Testis (tissue), 5 donors: ENCODE results near the gene OSGEP. TPM values are rescaled to one million over a fixed set of nuclear protein-coding genes. Genes with fewer than 3 reads are reported as not detected.

ENCODE experiments used
- DNase-seq: peaks from one replicate; pipeline ENCODE4 v3.0.0-alpha.2; 2019
- H3K27ac ChIP-seq, 2 donors: fragments of 200-600 bp; sonication (generic); one replicate each; pipeline ENCODE4 v1.5.1; 2019
- H3K27me3 ChIP-seq: fragments of 200-600 bp; sonication (generic); one replicate; pipeline ENCODE4 v1.5.1; 2019
- H3K36me3 ChIP-seq: fragments of 200-600 bp; sonication (generic); one replicate; pipeline ENCODE4 v1.5.1; 2017; ENCODE audit warnings: low read depth; ENCODE audit errors: missing control alignments
- H3K4me1 ChIP-seq: fragments of 200-600 bp; sonication (generic); one replicate; pipeline ENCODE4 v1.5.1; 2019
- H3K4me3 ChIP-seq, 2 donors: fragments of 200-600 bp; sonication (generic); one replicate each; pipeline ENCODE4 v1.5.1; 2017 to 2019
- H3K9me3 ChIP-seq: fragments of 200-600 bp; sonication (generic); one replicate; pipeline ENCODE4 v1.5.1; 2017
- CTCF ChIP-seq, 3 experiments: fragments of 450-650 bp in 2 of 3; fragments of 200-600 bp in 1 of 3; sonication (generic) in 1 of 3; IDR thresholded peaks; one replicate each; pipeline ENCODE4 v1.5.1; 2016 to 2019; ENCODE audit warnings: antibody characterized with exemption in 3 of 3, mild to moderate bottlenecking in 2 of 3, moderate library complexity in 1 of 3
- POLR2A ChIP-seq: fragments of 450-650 bp; IDR thresholded peaks from one replicate; pipeline ENCODE4 v1.6.1; 2017; ENCODE audit warnings: antibody characterized with exemption, mild to moderate bottlenecking, moderate library complexity
- WGBS, 2 donors: methylation state at CpG; one replicate each; pipeline ENCODE4 v1.1.5; 2018; 5-methylcytosine and 5-hydroxymethylcytosine counted together
- intact Hi-C: fragments of 100-400 bp; cut with DNase I; formaldehyde crosslinking; loops from one replicate; pipeline ENCODE4 v1.15.1; 2023; ENCODE audit warnings: low total_unique reads
- long read RNA-seq, 2 donors: transcript quantifications; one replicate each; lab custom pipeline, GENCODE V29; 2026
- polyA plus RNA-seq: library from polyadenylated mRNA; stranded (reverse); fragments of 350-450 nt; fragmentation: Illumina TruSeq; extraction: RNeasy Lipid Tissue Mini Kit (QIAGEN cat#74804); gene quantifications from one replicate; pipeline ENCODE4 v1.2.3, GENCODE V29; 2014; ENCODE audit warnings: low read depth, low replicate concordance; ENCODE audit not compliant: insufficient read depth
- total RNA-seq, 2 donors: library from RNA; depleted of rRNA; stranded (reverse); fragments of >200 nt; gene quantifications; one replicate each; pipeline ENCODE4 v1.2.3, GENCODE V29; 2016

The OSGEP gene
- total RNA-seq, result 10 to 100 TPM; 47.2 to 58.8 TPM
- polyA plus RNA-seq, result 19.9 TPM
- long read RNA-seq, donor 1, transcript OSGEP-201 (11 exons, 2,002 nt), result major isoform, 8 of 425 reads
- long read RNA-seq, donor 1, partial matches to known transcripts, result 258 of 425 reads
- long read RNA-seq, donor 1, other reads (novel, unspliced or antisense), result 153 of 425 reads
- long read RNA-seq, donor 2, transcript OSGEP-201 (11 exons, 2,002 nt), result major isoform, 10 of 12 reads
- long read RNA-seq, donor 2, partial matches to known transcripts, result 0 of 12 reads
- long read RNA-seq, donor 2, other reads (novel, unspliced or antisense), result 0 of 12 reads

DNA sequence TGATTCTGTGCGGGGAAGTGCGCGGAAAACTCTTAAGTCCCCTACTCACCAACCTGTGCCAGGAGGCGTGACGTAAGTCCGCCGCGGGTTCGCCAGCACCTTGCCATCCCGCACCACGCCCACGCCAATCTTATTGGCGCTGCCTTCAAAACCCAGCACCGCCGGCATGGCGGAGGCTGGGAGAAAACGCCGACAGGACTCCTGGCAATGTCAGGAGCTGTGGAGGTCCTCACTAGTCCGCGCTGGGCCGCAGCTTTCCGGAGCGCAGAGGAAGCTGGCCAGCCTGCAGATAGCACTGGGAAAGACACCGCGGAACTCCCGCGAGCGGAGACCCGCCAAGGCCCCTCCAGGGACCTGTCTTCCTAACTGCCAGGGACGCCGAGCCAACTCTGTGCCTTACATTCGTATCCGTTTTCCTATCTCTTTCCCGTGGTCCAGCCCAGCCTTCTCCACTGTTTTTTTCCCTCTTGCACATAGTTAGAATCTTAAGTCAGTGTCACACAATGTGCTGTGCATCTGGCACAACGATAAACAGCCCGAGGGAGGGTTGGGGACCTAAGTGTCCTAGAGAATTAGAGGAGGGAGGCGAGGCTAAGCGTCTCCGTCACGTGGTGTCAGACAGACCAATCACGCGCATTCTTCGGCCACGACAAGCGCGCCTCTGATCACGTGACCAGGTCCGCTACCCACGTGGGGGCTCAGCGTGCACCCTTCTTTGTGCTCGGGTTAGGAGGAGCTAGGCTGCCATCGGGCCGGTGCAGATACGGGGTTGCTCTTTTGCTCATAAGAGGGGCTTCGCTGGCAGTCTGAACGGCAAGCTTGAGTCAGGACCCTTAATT, at the start of gene OSGEP, which contains the start of gene APEX1:
OSGEP (minus strand) TSS at position 297 of the 839 bp plus-strand sequence; CDS start at position 168, 129 bp downstream.
APEX1 (plus strand) TSS at position 711 of the 839 bp plus-strand sequence. CDS start 420 bp downstream, outside the sequence.
- H3K27me3 ChIP-seq, result no peaks in the 10 kb centered on the region

DNA sequence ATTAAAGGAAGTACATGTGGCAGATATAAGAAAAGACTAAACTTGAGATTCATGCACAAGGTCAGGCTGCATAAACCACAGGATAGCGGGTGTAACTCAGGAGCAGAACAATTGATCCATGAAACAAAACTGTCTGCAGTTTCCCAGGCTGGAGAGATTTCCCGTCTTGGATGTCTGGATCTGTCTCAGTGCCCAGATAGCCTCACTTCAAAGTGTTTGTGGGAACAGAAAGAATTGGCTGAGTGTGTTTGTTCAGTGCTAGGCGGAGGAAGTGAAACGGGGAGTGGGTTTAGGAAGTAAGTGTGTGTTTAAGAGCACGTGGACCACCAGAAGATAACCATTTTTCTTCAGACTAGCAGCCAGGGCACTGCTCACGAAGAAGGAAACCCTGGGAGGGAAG, 49.3 kb upstream of the OSGEP start:
- 38 to 54% methylated on average over 6 of the region's 6 CpGs for WGBS, 2 donors

More for the DNA sequence above, at the start of gene OSGEP, which contains the start of gene APEX1:
- WGBS, 2 donors, result 0 to 1% methylated on average over 52 to 55 of the region's 56 CpGs
- DNase-seq, result peak; percentile 99
- H3K4me3 ChIP-seq, result peak within 1 kb of the TSS; percentile 69 to 89
- peak within 1 kb of the TSS; percentile 84 to 91 for H3K27ac ChIP-seq
- intact Hi-C loops, result loop anchor here (10.0 kb wide), 1 partner anchor 110 kb away; the partner anchor contains the start of gene PARP2
- H3K4me1 ChIP-seq, result peaks cover 14% of the 10 kb centered on the region
- TF ChIP-seq CTCF (IDR thresholded peaks at IDR 0.05) (no peak), POLR2A (peak; percentile 19)
- H3K9me3 ChIP-seq, result no peaks in the 10 kb centered on the region
- no peaks in the 10 kb centered on the region for H3K36me3 ChIP-seq

GRCh38 chr14:20501346-20501745, 46.7 kb upstream of the OSGEP start:
- Histone ChIP-seq H3K4me3 (no peak overlapping the region), H3K27ac (no peak overlapping the region), H3K4me1 (no peaks in the 10 kb centered on the region), H3K27me3 (no peaks in the 10 kb centered on the region), H3K36me3 (no peaks in the 10 kb centered on the region), H3K9me3 (no peaks in the 10 kb centered on the region)
- intact Hi-C loops, result no loop called here
- TF ChIP-seq CTCF (IDR thresholded peaks at IDR 0.05) (no peak), POLR2A (no peak)
- DNase-seq, result no peak
- 93 to 97% methylated on average over 2 of the region's 2 CpGs for WGBS, 2 donors

More for the DNA sequence above, 49.3 kb upstream of the OSGEP start:
- no peaks in the 10 kb centered on the region for H3K9me3 ChIP-seq
- no peak for DNase-seq
- H3K27me3 ChIP-seq, result no peaks in the 10 kb centered on the region
- H3K27ac ChIP-seq, result no peak overlapping the region
- H3K36me3 ChIP-seq, result no peaks in the 10 kb centered on the region
- intact Hi-C loops, result no loop called here
- H3K4me1 ChIP-seq, result no peaks in the 10 kb centered on the region
- TF ChIP-seq POLR2A (no peak), CTCF (IDR thresholded peaks at IDR 0.05) (no peak)
- H3K4me3 ChIP-seq, result no peak overlapping the region

GRCh38 chr14:20499881-20500280, 45.3 kb upstream of the OSGEP start:
- Histone ChIP-seq H3K9me3 (no peaks in the 10 kb centered on the region), H3K27me3 (no peaks in the 10 kb centered on the region), H3K36me3 (no peaks in the 10 kb centered on the region), H3K4me1 (no peaks in the 10 kb centered on the region), H3K4me3 (no peak overlapping the region), H3K27ac (no peak overlapping the region)
- TF ChIP-seq CTCF (IDR thresholded peaks at IDR 0.05), result no peak
- no peak for TF ChIP-seq POLR2A
- 87 to 91% methylated on average over 5 of the region's 5 CpGs for WGBS, 2 donors
- no peak for DNase-seq
- intact Hi-C loops, result no loop called here
